Measurements from ENCODE around the gene ANKRD62.
A peak's percentile ranks its signal among the peaks of the same experiment; 100 is the strongest.
"Not testable (repeated sequence)": the region's sequence is repeated elsewhere in the genome, so short reads cannot be mapped to it uniquely, and the experiment has no call there.

Gene ANKRD62

GRCh38 chr18:12121175-12122042, 27.8 kb downstream of the ANKRD62 start:
- Histone ChIP-seq H3K9ac (ENCODE audit: low read depth, low read length, poor library complexity, severe bottlenecking) (no peak overlapping the region), H3K9me3 (ENCODE audit: insufficient read depth, low read depth, low read length) (no peaks in the 10 kb centered on the region), H3K4me2 (ENCODE audit: low read depth, low read length, poor library complexity, severe bottlenecking) (no peak overlapping the region), H3K4me1 (ENCODE audit: insufficient read depth, low read length, poor library complexity, severe bottlenecking) (no peaks in the 10 kb centered on the region), H3F3A (ENCODE audit: low read depth) (no peaks in the 10 kb centered on the region), H3K36me3 (ENCODE audit: insufficient read depth, low read length) (no peaks in the 10 kb centered on the region), H3K79me2 (ENCODE audit: insufficient read depth, low read length) (no peaks in the 10 kb centered on the region), H2AFZ (ENCODE audit: low read length) (no peak overlapping the region), H3K27me3 (ENCODE audit: insufficient read depth, low read length, poor library complexity, severe bottlenecking) (no peaks in the 10 kb centered on the region), H4K20me1 (ENCODE audit: insufficient read depth, low read length, poor library complexity, severe bottlenecking) (no peaks in the 10 kb centered on the region), H3K4me3 (ENCODE audit: low read length, poor library complexity, severe bottlenecking) (no peak overlapping the region), H3K9me2 (replicated peaks; ENCODE audit: low read depth, low read length) (no peaks in the 10 kb centered on the region)
- TF ChIP-seq CTCF (conservative IDR thresholded peaks at IDR 0.05; ENCODE audit: low read length) (peak; percentile 25), EZH2phosphoT487 (IDR thresholded peaks at IDR 0.05; ENCODE audit: borderline replicate concordance) (no peak)

DNA sequence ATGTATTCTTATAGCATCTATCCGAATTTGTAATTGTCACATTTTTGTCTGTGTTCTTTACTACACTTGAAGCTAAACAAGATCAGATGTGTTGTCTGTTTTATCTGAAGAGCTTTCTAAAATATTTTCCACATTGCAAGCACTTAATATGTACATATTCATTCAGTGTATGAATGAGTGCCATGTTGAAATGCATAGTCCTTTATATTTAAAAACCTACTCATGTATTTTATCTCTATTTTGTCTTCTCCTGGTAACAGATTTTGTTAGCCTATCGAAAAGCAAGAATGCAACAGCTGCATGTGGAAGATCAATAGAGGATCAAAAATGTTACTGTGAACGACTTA, 28.4 kb downstream of the ANKRD62 start:
- H2AFZ ChIP-seq (ENCODE audit: low read length); H3K36me3 ChIP-seq (ENCODE audit: insufficient read depth, low read length); H3K4me3 ChIP-seq (ENCODE audit: low read length, poor library complexity, severe bottlenecking); H3K9me2 ChIP-seq (replicated peaks; ENCODE audit: low read depth, low read length); H3K9me3 ChIP-seq (ENCODE audit: insufficient read depth, low read depth, low read length); H3K27me3 ChIP-seq (ENCODE audit: insufficient read depth, low read length, poor library complexity, severe bottlenecking); H3K9ac ChIP-seq (ENCODE audit: low read depth, low read length, poor library complexity, severe bottlenecking); H3K4me2 ChIP-seq (ENCODE audit: low read depth, low read length, poor library complexity, severe bottlenecking); H3K4me1 ChIP-seq (ENCODE audit: insufficient read depth, low read length, poor library complexity, severe bottlenecking); H3F3A ChIP-seq (ENCODE audit: low read depth); H4K20me1 ChIP-seq (ENCODE audit: insufficient read depth, low read length, poor library complexity, severe bottlenecking); H3K79me2 ChIP-seq (ENCODE audit: insufficient read depth, low read length): not testable (repeated sequence)

DNA sequence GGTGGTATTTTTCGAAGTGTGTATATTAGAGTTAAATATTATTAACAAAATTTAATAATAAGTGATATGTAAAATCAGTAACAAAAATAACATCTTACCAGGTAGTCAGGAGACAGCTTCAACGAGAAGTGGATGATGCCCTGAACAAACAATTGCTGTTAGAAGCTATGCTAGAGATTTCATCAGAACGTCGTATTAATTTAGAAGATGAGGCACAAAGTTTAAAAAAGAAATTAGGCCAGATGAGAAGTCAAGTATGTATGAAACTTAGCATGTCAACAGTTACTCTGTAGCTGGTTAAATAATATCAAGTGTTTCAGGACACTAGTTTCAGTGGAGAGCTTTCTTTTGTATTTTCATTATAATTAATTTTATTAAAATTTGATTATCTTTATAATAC, 34.0 kb downstream of the ANKRD62 start:
- H3K36me3 ChIP-seq (ENCODE audit: insufficient read depth, low read length); H3K79me2 ChIP-seq (ENCODE audit: insufficient read depth, low read length); H3K4me3 ChIP-seq (ENCODE audit: low read length, poor library complexity, severe bottlenecking); H3K27me3 ChIP-seq (ENCODE audit: insufficient read depth, low read length, poor library complexity, severe bottlenecking); H2AFZ ChIP-seq (ENCODE audit: low read length); H4K20me1 ChIP-seq (ENCODE audit: insufficient read depth, low read length, poor library complexity, severe bottlenecking); H3K9me2 ChIP-seq (replicated peaks; ENCODE audit: low read depth, low read length); H3F3A ChIP-seq (ENCODE audit: low read depth); H3K9ac ChIP-seq (ENCODE audit: low read depth, low read length, poor library complexity, severe bottlenecking); H3K9me3 ChIP-seq (ENCODE audit: insufficient read depth, low read depth, low read length); H3K4me1 ChIP-seq (ENCODE audit: insufficient read depth, low read length, poor library complexity, severe bottlenecking); H3K4me2 ChIP-seq (ENCODE audit: low read depth, low read length, poor library complexity, severe bottlenecking): not testable (repeated sequence)

GRCh38 chr18:12138831-12139230, 45.2 kb downstream of the ANKRD62 start:
- not testable (repeated sequence) for H3K9ac ChIP-seq (ENCODE audit: low read depth, low read length, poor library complexity, severe bottlenecking); H3K79me2 ChIP-seq (ENCODE audit: insufficient read depth, low read length); H3K4me1 ChIP-seq (ENCODE audit: insufficient read depth, low read length, poor library complexity, severe bottlenecking); H3F3A ChIP-seq (ENCODE audit: low read depth); H3K36me3 ChIP-seq (ENCODE audit: insufficient read depth, low read length); H2AFZ ChIP-seq (ENCODE audit: low read length); H3K9me3 ChIP-seq (ENCODE audit: insufficient read depth, low read depth, low read length); H4K20me1 ChIP-seq (ENCODE audit: insufficient read depth, low read length, poor library complexity, severe bottlenecking); H3K9me2 ChIP-seq (replicated peaks; ENCODE audit: low read depth, low read length); H3K27me3 ChIP-seq (ENCODE audit: insufficient read depth, low read length, poor library complexity, severe bottlenecking); H3K4me2 ChIP-seq (ENCODE audit: low read depth, low read length, poor library complexity, severe bottlenecking); H3K4me3 ChIP-seq (ENCODE audit: low read length, poor library complexity, severe bottlenecking)

DNA sequence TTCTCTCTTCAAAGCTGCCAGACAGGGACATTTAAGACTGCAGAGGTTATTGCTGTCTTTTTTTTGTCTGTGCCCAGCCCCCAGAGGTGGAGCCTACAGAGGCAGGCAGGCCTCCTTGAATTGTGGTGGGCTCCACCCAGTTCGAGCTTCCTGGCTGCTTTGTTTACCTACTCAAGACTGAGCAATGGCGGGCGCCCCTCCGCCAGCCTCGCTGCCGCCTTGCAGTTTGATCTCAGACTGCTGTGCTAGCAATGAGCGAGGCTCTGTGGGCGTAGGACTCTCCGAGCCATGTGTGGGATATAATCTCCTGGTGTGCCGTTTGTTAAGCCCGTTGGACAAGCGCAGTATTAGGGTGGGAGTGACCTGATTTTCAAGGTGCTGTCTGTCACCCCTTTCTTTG, 47.2 kb downstream of the ANKRD62 start:
- not testable (repeated sequence) for H3F3A ChIP-seq (ENCODE audit: low read depth); H2AFZ ChIP-seq (ENCODE audit: low read length); H3K9ac ChIP-seq (ENCODE audit: low read depth, low read length, poor library complexity, severe bottlenecking); H3K4me3 ChIP-seq (ENCODE audit: low read length, poor library complexity, severe bottlenecking); H3K79me2 ChIP-seq (ENCODE audit: insufficient read depth, low read length); H3K9me3 ChIP-seq (ENCODE audit: insufficient read depth, low read depth, low read length); H3K36me3 ChIP-seq (ENCODE audit: insufficient read depth, low read length); H3K4me1 ChIP-seq (ENCODE audit: insufficient read depth, low read length, poor library complexity, severe bottlenecking); H3K9me2 ChIP-seq (replicated peaks; ENCODE audit: low read depth, low read length); H3K27me3 ChIP-seq (ENCODE audit: insufficient read depth, low read length, poor library complexity, severe bottlenecking); H4K20me1 ChIP-seq (ENCODE audit: insufficient read depth, low read length, poor library complexity, severe bottlenecking); H3K4me2 ChIP-seq (ENCODE audit: low read depth, low read length, poor library complexity, severe bottlenecking)

DNA sequence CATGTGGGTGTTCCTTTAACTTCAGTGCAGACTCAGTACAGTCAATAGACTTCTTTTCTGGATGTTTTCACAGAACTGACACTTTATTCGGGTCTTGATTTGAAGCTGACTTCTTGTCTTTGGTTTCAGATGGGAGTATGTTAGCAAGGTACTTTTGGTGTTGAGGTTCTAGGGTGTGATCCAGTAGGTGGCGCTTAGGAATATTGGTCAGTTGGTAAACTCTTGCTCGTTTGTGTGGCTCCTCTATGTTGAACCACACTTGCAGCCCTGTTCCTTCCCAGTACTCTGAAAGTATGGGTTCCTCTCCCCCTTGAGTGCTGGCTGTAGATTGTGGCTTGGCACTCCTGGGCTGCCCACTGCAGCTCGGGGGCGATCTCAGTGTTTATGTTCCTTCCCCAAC, 48.1 kb downstream of the ANKRD62 start:
- not testable (repeated sequence) for H3K36me3 ChIP-seq (ENCODE audit: insufficient read depth, low read length); H3K79me2 ChIP-seq (ENCODE audit: insufficient read depth, low read length); H2AFZ ChIP-seq (ENCODE audit: low read length); H3K9me2 ChIP-seq (replicated peaks; ENCODE audit: low read depth, low read length); H3K4me2 ChIP-seq (ENCODE audit: low read depth, low read length, poor library complexity, severe bottlenecking); H3F3A ChIP-seq (ENCODE audit: low read depth); H3K9ac ChIP-seq (ENCODE audit: low read depth, low read length, poor library complexity, severe bottlenecking); H3K4me3 ChIP-seq (ENCODE audit: low read length, poor library complexity, severe bottlenecking); H3K27me3 ChIP-seq (ENCODE audit: insufficient read depth, low read length, poor library complexity, severe bottlenecking); H3K4me1 ChIP-seq (ENCODE audit: insufficient read depth, low read length, poor library complexity, severe bottlenecking); H4K20me1 ChIP-seq (ENCODE audit: insufficient read depth, low read length, poor library complexity, severe bottlenecking); H3K9me3 ChIP-seq (ENCODE audit: insufficient read depth, low read depth, low read length)

DNA sequence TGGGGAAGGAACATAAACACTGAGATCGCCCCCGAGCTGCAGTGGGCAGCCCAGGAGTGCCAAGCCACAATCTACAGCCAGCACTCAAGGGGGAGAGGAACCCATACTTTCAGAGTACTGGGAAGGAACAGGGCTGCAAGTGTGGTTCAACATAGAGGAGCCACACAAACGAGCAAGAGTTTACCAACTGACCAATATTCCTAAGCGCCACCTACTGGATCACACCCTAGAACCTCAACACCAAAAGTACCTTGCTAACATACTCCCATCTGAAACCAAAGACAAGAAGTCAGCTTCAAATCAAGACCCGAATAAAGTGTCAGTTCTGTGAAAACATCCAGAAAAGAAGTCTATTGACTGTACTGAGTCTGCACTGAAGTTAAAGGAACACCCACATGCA, 55.8 kb downstream of the ANKRD62 start:
- not testable (repeated sequence) for H3K9me2 ChIP-seq (replicated peaks; ENCODE audit: low read depth, low read length); H3K9me3 ChIP-seq (ENCODE audit: insufficient read depth, low read depth, low read length); H3K4me3 ChIP-seq (ENCODE audit: low read length, poor library complexity, severe bottlenecking); H3K36me3 ChIP-seq (ENCODE audit: insufficient read depth, low read length); H3K79me2 ChIP-seq (ENCODE audit: insufficient read depth, low read length); H3K4me2 ChIP-seq (ENCODE audit: low read depth, low read length, poor library complexity, severe bottlenecking); H3K4me1 ChIP-seq (ENCODE audit: insufficient read depth, low read length, poor library complexity, severe bottlenecking); H3K27me3 ChIP-seq (ENCODE audit: insufficient read depth, low read length, poor library complexity, severe bottlenecking); H4K20me1 ChIP-seq (ENCODE audit: insufficient read depth, low read length, poor library complexity, severe bottlenecking); H3K9ac ChIP-seq (ENCODE audit: low read depth, low read length, poor library complexity, severe bottlenecking); H3F3A ChIP-seq (ENCODE audit: low read depth); H2AFZ ChIP-seq (ENCODE audit: low read length)
